Endothelial cell (in vitro differentiated cells): Measurements from ENCODE around the gene TSC22D1. TPM values are rescaled to one million over a fixed set of nuclear protein-coding genes. Genes with fewer than 3 reads are reported as not detected.

Experiments
- DNase-seq: peaks from one replicate; pipeline ENCODE4 v3.0.0; 2021; ENCODE audit warnings: low spot score
- H3K27ac Mint-ChIP-seq: one replicate; pipeline ENCODE4 v1.8.0; 2021; ENCODE audit warnings: mixed read lengths, inconsistent platforms; ENCODE audit not compliant: unreplicated experiment
- H3K27me3 Mint-ChIP-seq: one replicate; pipeline ENCODE4 v1.8.0; 2021; ENCODE audit warnings: mild to moderate bottlenecking, moderate library complexity, mixed read lengths, inconsistent platforms; ENCODE audit not compliant: unreplicated experiment
- H3K36me3 Mint-ChIP-seq: one replicate; pipeline ENCODE4 v1.8.0; 2021; ENCODE audit warnings: mild to moderate bottlenecking, low read depth, mixed read lengths, inconsistent platforms; ENCODE audit not compliant: unreplicated experiment
- H3K4me1 Mint-ChIP-seq: one replicate; pipeline ENCODE4 v1.8.0; 2021; ENCODE audit warnings: mild to moderate bottlenecking, mixed read lengths, inconsistent platforms; ENCODE audit not compliant: unreplicated experiment
- H3K4me3 Mint-ChIP-seq: one replicate; pipeline ENCODE4 v1.8.0; 2021; ENCODE audit warnings: mild to moderate bottlenecking, mixed read lengths, inconsistent platforms; ENCODE audit not compliant: unreplicated experiment
- H3K9me3 Mint-ChIP-seq: one replicate; pipeline ENCODE4 v1.8.0; 2021; ENCODE audit warnings: mixed read lengths, inconsistent platforms; ENCODE audit not compliant: unreplicated experiment
- CTCF ChIP-seq: fragments of 200-600 bp; sonication (generic); IDR thresholded peaks from one replicate; pipeline ENCODE4 v1.5.0; 2021; ENCODE audit warnings: antibody characterized with exemption; ENCODE audit not compliant: unreplicated experiment
- total RNA-seq: library from RNA; stranded (reverse); fragmentation: NEBNext Ultra II Directional; extraction: Animal tissue kit (Norgen Biotek cat#: 25700); gene quantifications from one replicate; pipeline ENCODE4 v1.2.1, GENCODE V29; 2021; ENCODE audit not compliant: unreplicated experiment

The TSC22D1 gene
- total RNA-seq, 1 donor from 2014 or later: 73.0 TPM

GRCh38 chr13:44448875-44449274 lies 127.3 kb downstream of the TSC22D1 start:
- no peak overlapping the region for H3K27ac Mint-ChIP-seq

GRCh38 chr13:44448373-44448772 lies 127.8 kb downstream of the TSC22D1 start:
- H3K9me3 Mint-ChIP-seq: no peaks in the 10 kb centered on the region
- H3K27ac Mint-ChIP-seq: no peak overlapping the region

More at GRCh38 chr13:44448875-44449274, 127.3 kb downstream of the TSC22D1 start:
- TF ChIP-seq CTCF: no peak
- Mint-ChIP-seq H3K27me3 (no peaks in the 10 kb centered on the region), H3K36me3 (no peaks in the 10 kb centered on the region), H3K9me3 (no peaks in the 10 kb centered on the region), H3K4me3 (no peak overlapping the region), H3K4me1 (peaks cover 4% of the 10 kb centered on the region)
- no peak for DNase-seq

GRCh38 chr13:44447783-44448321 lies 128.3 kb downstream of the TSC22D1 start:
- H3K4me3 Mint-ChIP-seq: no peak overlapping the region
- H3K36me3 Mint-ChIP-seq: no peaks in the 10 kb centered on the region
- H3K9me3 Mint-ChIP-seq: no peaks in the 10 kb centered on the region
- H3K4me1 Mint-ChIP-seq: peaks cover 4% of the 10 kb centered on the region
- H3K27me3 Mint-ChIP-seq: no peaks in the 10 kb centered on the region
- no peak for TF ChIP-seq CTCF
- no peak for DNase-seq
- no peak overlapping the region for H3K27ac Mint-ChIP-seq

More at GRCh38 chr13:44448373-44448772, 127.8 kb downstream of the TSC22D1 start:
- Mint-ChIP-seq H3K4me3 (no peak overlapping the region), H3K27me3 (no peaks in the 10 kb centered on the region), H3K36me3 (no peaks in the 10 kb centered on the region), H3K4me1 (peaks cover 4% of the 10 kb centered on the region)
- TF ChIP-seq CTCF: no peak
- no peak for DNase-seq

DNA sequence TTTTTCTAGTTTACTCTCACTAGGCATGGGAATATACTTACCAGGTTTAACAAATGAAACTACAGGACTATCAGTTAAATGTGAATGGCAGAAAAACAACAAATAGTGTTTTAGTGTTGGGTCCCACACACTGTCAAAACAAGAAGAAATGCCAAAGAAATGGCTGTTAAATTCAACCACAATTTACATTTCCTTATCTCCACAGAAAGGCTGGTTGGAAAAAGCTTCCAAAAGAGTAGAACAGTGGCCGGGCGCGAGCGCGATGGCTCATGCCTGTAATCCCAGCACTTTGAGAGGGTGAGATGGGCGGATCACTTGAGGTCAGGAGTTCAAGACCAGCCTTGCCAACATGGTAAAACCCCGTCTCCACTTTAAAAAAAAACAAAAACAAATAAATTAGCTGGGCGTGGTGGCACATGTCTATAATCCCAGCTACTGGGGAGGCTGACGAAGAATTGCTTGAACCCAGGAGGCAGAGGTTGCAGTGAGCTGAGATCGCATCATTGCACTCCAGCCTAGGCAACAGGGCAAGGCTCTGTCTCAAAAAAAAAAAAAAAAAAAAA lies 136.0 kb downstream of the TSC22D1 start:
- no peaks in the 10 kb centered on the region for H3K9me3 Mint-ChIP-seq
- DNase-seq: no peak
- H3K4me1 Mint-ChIP-seq: peaks cover 21% of the 10 kb centered on the region
- H3K4me3 Mint-ChIP-seq: peak overlapping the region; percentile 60
- TF ChIP-seq CTCF: no peak
- H3K27me3 Mint-ChIP-seq: peaks cover 7% of the 10 kb centered on the region
- H3K36me3 Mint-ChIP-seq: no peaks in the 10 kb centered on the region
- peak overlapping the region; percentile 88 for H3K27ac Mint-ChIP-seq

- Mint-ChIP-seq H3K27me3 (peaks cover 7% of the 10 kb centered on the region), H3K9me3 (no peaks in the 10 kb centered on the region), H3K4me1 (peaks cover 25% of the 10 kb centered on the region), H3K27ac (peak overlapping the region; percentile 88), H3K36me3 (peaks cover 3% of the 10 kb centered on the region), H3K4me3 (peak overlapping the region; percentile 60)
- TF ChIP-seq CTCF: no peak
- no peak for DNase-seq
Measured at GRCh38 chr13:44439452-44440024, 136.6 kb downstream of the TSC22D1 start.
